BE2C (cell line): ENCODE measurements around the gene SLC37A1.
A peak's percentile ranks its signal among the peaks of the same experiment; 100 is the strongest.

Source experiments
- DNase-seq: peaks from one replicate; pipeline ENCODE4 v3.0.0-alpha.2; 2020
- H3K27me3 ChIP-seq: fragments of 250-450 bp; sonication (Bioruptor Pico); 2 replicates; pipeline ENCODE4 v1.5.1; 2020; ENCODE audit warnings: mild to moderate bottlenecking
- H3K36me3 ChIP-seq: fragments of 250-450 bp; sonication (Bioruptor Pico); 2 replicates; pipeline ENCODE4 v1.5.1; 2020; ENCODE audit warnings: mild to moderate bottlenecking
- H3K4me1 ChIP-seq: fragments of 250-450 bp; sonication (Bioruptor Pico); 2 replicates; pipeline ENCODE4 v1.5.1; 2020
- H3K4me3 ChIP-seq: 2 replicates; pipeline ENCODE4 v1.5.1; 2011; ENCODE audit warnings: low read depth, low read length
- H3K9me3 ChIP-seq: fragments of 250-450 bp; sonication (Bioruptor Pico); 2 replicates; pipeline ENCODE4 v1.5.1; 2020
- TF ChIP-seq, protein P1 (sequence below): IDR thresholded peaks from 2 replicates; pipeline ENCODE4 v1.5.1; 2012; ENCODE audit warnings: mild to moderate bottlenecking, low read depth, low read length

SLC37A1 gene

GRCh38 chr21:42599962-42600361 is 86.3 kb downstream of the SLC37A1 start:
- H3K9me3 ChIP-seq: no peaks in the 10 kb centered on the region; the same call in 1 of the 2 replicates
- TF ChIP-seq, protein P1, sequence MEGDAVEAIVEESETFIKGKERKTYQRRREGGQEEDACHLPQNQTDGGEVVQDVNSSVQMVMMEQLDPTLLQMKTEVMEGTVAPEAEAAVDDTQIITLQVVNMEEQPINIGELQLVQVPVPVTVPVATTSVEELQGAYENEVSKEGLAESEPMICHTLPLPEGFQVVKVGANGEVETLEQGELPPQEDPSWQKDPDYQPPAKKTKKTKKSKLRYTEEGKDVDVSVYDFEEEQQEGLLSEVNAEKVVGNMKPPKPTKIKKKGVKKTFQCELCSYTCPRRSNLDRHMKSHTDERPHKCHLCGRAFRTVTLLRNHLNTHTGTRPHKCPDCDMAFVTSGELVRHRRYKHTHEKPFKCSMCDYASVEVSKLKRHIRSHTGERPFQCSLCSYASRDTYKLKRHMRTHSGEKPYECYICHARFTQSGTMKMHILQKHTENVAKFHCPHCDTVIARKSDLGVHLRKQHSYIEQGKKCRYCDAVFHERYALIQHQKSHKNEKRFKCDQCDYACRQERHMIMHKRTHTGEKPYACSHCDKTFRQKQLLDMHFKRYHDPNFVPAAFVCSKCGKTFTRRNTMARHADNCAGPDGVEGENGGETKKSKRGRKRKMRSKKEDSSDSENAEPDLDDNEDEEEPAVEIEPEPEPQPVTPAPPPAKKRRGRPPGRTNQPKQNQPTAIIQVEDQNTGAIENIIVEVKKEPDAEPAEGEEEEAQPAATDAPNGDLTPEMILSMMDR: no peak
- no peaks in the 10 kb centered on the region for H3K4me1 ChIP-seq
- peaks cover 4% of the 10 kb centered on the region for H3K27me3 ChIP-seq
- H3K36me3 ChIP-seq: no peaks in the 10 kb centered on the region
- H3K4me3 ChIP-seq: no peak overlapping the region
- DNase-seq: no peak

DNA sequence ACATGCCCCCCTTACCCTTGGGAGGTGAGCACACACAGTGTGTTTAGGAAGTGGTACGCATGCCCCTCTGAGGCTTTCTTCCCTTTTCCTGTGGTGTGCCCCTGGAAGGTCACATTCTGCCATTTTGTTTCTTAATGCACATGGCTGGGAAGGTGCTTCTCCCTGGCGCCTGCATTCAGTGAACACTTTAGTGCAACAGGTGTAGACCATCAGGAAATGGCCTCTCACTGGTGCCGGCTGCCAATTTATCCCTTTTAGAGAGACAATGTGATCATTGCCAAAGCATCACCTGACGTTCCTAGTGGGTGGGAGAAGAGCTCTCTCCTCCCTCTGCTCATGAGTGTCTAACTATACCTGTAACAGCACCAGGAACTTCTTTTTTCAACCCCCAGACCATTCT is 88.0 kb downstream of the SLC37A1 start:
- TF ChIP-seq, protein P1: no peak
- DNase-seq: no peak
- Histone ChIP-seq H3K4me1 (no peaks in the 10 kb centered on the region), H3K9me3 (no peaks in the 10 kb centered on the region; the same call in 1 of the 2 replicates), H3K27me3 (peaks cover 4% of the 10 kb centered on the region), H3K4me3 (no peak overlapping the region), H3K36me3 (no peaks in the 10 kb centered on the region)

DNA sequence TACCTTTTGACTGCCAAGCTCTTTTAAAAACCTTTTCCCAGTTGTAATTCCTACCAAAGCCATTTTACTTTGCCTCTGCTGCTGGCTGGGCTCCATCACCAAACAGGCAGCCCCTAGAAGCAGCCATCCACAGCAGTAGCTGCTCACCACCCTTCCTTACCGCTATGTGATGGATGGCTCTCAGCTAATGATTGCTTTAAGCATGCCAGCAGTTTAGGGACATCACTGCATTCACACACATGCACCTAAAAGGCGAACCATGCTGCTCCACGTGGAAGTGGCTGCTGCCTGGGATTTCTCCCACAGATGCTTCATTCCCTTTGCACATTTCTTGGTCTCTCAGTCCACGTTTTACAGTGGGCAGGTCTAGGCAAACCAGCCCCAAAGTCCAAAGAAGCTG is 93.5 kb downstream of the SLC37A1 start:
- Histone ChIP-seq H3K4me1 (no peaks in the 10 kb centered on the region), H3K9me3 (no peaks in the 10 kb centered on the region; the same call in 1 of the 2 replicates), H3K36me3 (no peaks in the 10 kb centered on the region), H3K27me3 (no peaks in the 10 kb centered on the region), H3K4me3 (no peak overlapping the region)
- TF ChIP-seq, protein P1: no peak
- no peak for DNase-seq

- no peaks in the 10 kb centered on the region for H3K4me1 ChIP-seq
- no peaks in the 10 kb centered on the region; the same call in 1 of the 2 replicates for H3K9me3 ChIP-seq
- no peak for DNase-seq
- H3K27me3 ChIP-seq: no peaks in the 10 kb centered on the region
- TF ChIP-seq, protein P1: no peak
- H3K4me3 ChIP-seq: no peak overlapping the region
- H3K36me3 ChIP-seq: no peaks in the 10 kb centered on the region
These were observed 94.0 kb downstream of the SLC37A1 start for GRCh38 chr21:42607525-42608102.

- H3K9me3 ChIP-seq: no peaks in the 10 kb centered on the region; the same call in 1 of the 2 replicates
- TF ChIP-seq, protein P1: no peak
- no peak for DNase-seq
- H3K4me3 ChIP-seq: no peak overlapping the region
- no peaks in the 10 kb centered on the region for H3K27me3 ChIP-seq
- no peaks in the 10 kb centered on the region for H3K4me1 ChIP-seq
- H3K36me3 ChIP-seq: no peaks in the 10 kb centered on the region
These were observed 94.8 kb downstream of the SLC37A1 start for GRCh38 chr21:42608446-42608845.

GRCh38 chr21:42609811-42610210 is 96.2 kb downstream of the SLC37A1 start:
- no peak overlapping the region for H3K4me3 ChIP-seq
- H3K36me3 ChIP-seq: no peaks in the 10 kb centered on the region
- TF ChIP-seq, protein P1: no peak
- H3K27me3 ChIP-seq: no peaks in the 10 kb centered on the region
- no peaks in the 10 kb centered on the region for H3K9me3 ChIP-seq
- DNase-seq: peak; percentile 66
- no peaks in the 10 kb centered on the region for H3K4me1 ChIP-seq
